Thyroid gland (tissue), 4 donors: ENCODE measurements around the gene SPON1.

ENCODE experiments used
- CTCF ChIP-seq, 6 experiments: fragments of 200-600 bp in 3 of 6; fragments of 450-650 bp in 3 of 6; sonication (generic) in 3 of 6; IDR thresholded peaks; one replicate each; pipeline ENCODE4 v1.5.1; 2016 to 2019; ENCODE audit warnings: antibody characterized with exemption in 6 of 6, mild to moderate bottlenecking in 2 of 6, inconsistent platforms in 1 of 6, moderate library complexity in 1 of 6
- POLR2A ChIP-seq, 2 donors: fragments of 450-650 bp; IDR thresholded peaks; one replicate each; pipeline ENCODE4 v1.6.1; 2017; ENCODE audit warnings: antibody characterized with exemption in 2 of 2, mild to moderate bottlenecking in 2 of 2, moderate library complexity in 1 of 2

GRCh38 chr11:14193644-14194043, 231.1 kb downstream of the SPON1 start:
- TF ChIP-seq POLR2A (IDR thresholded peaks at IDR 0.05), result no peak
- no peak for TF ChIP-seq CTCF (IDR thresholded peaks at IDR 0.05)
